Activated CD4-positive, CD25-positive, alpha-beta regulatory T cell treated with anti-CD3 and anti-CD28 coated beads, Interleukin-2, amount 50 U/mL, for 16 hours (primary cell): ENCODE data around the gene PRKCA.

Source experiments
- DNase-seq: peaks from one replicate; pipeline ENCODE4 v3.0.0-alpha.2; 2020; ENCODE audit warnings: low read depth, low spot score

PRKCA gene

GRCh38 chr17:66834919-66835454, 532.6 kb downstream of the PRKCA start, which contains the start of gene CACNG5:
Gene CACNG5 (plus strand): TSS chr17:66835117. CDS start chr17:66877333, 42,216 bp downstream.
- DNase-seq = no peak

- no peak for DNase-seq
Measured at GRCh38 chr17:66835476-66835875, 533.1 kb downstream of the PRKCA start.

- no peak for DNase-seq
Measured at GRCh38 chr17:66836063-66837005, 533.9 kb downstream of the PRKCA start.

- DNase-seq = no peak
Measured at GRCh38 chr17:66837226-66837625, 534.8 kb downstream of the PRKCA start.

GRCh38 chr17:66837885-66838665, 535.7 kb downstream of the PRKCA start:
- DNase-seq = no peak

- DNase-seq = no peak
Measured at GRCh38 chr17:66839616-66840015, 537.2 kb downstream of the PRKCA start.

GRCh38 chr17:66840061-66840460, 537.6 kb downstream of the PRKCA start:
- DNase-seq = no peak

GRCh38 chr17:66841328-66841727, 538.9 kb downstream of the PRKCA start:
- DNase-seq = no peak

- no peak for DNase-seq
Measured at GRCh38 chr17:66841744-66842143, 539.3 kb downstream of the PRKCA start.

GRCh38 chr17:66842505-66842904, 540.1 kb downstream of the PRKCA start:
- DNase-seq = no peak

- DNase-seq = no peak
Measured at GRCh38 chr17:66842959-66843358, 540.5 kb downstream of the PRKCA start.

GRCh38 chr17:66843627-66844026, 541.2 kb downstream of the PRKCA start:
- DNase-seq = no peak

GRCh38 chr17:66847704-66848103, 545.3 kb downstream of the PRKCA start:
- no peak for DNase-seq

- no peak for DNase-seq
Measured at GRCh38 chr17:66848496-66848895, 546.1 kb downstream of the PRKCA start.

GRCh38 chr17:66849032-66849655, 546.7 kb downstream of the PRKCA start:
- no peak for DNase-seq

- DNase-seq = no peak
Measured at GRCh38 chr17:66849851-66850580, 547.6 kb downstream of the PRKCA start.

GRCh38 chr17:66850692-66851091, 548.3 kb downstream of the PRKCA start:
- DNase-seq = no peak

GRCh38 chr17:66855204-66855603, 552.8 kb downstream of the PRKCA start:
- no peak for DNase-seq

GRCh38 chr17:66858226-66859083, 556.0 kb downstream of the PRKCA start:
- DNase-seq = no peak

- DNase-seq = no peak
Measured at GRCh38 chr17:66859353-66859752, 556.9 kb downstream of the PRKCA start.
